HFFc6 (cell line): ENCODE measurements around the gene CLCNKB. TPM values are rescaled to one million over a fixed set of nuclear protein-coding genes. Genes with fewer than 3 reads are reported as not detected.
A peak's percentile ranks its signal among the peaks of the same experiment; 100 is the strongest.

Source experiments
- DNase-seq: peaks from one replicate; pipeline ENCODE4 v3.0.0-alpha.2; 2018
- H3K27ac Mint-ChIP-seq: 2 replicates; pipeline ENCODE4 v1.8.0; 2020; ENCODE audit warnings: mild to moderate bottlenecking, mixed read lengths
- H3K27me3 Mint-ChIP-seq: 2 replicates; pipeline ENCODE4 v1.8.0; 2021; ENCODE audit warnings: mild to moderate bottlenecking, moderate library complexity, mixed read lengths; ENCODE audit not compliant: insufficient read depth
- H3K36me3 Mint-ChIP-seq: 2 replicates; pipeline ENCODE4 v1.8.0; 2021; ENCODE audit warnings: low read depth, mixed read lengths
- H3K4me1 Mint-ChIP-seq: 2 replicates; pipeline ENCODE4 v1.8.0; 2020; ENCODE audit warnings: low read depth, mixed read lengths
- H3K4me3 Mint-ChIP-seq: 2 replicates; pipeline ENCODE4 v1.8.0; 2020; ENCODE audit warnings: mild to moderate bottlenecking, moderate library complexity, mixed read lengths
- H3K9me3 Mint-ChIP-seq: 2 replicates; pipeline ENCODE4 v1.8.0; 2020; ENCODE audit warnings: mild to moderate bottlenecking, mixed read lengths
- total RNA-seq, 6 experiments: library from RNA; stranded (reverse); fragmentation: NEBNext Ultra II Directional; extraction: Animal tissue kit (Norgen Biotek cat#: 25700); gene quantifications; 2 replicates in 1 of 6; 3 replicates in 5 of 6; pipeline ENCODE4 v1.2.3, GENCODE V29; 2021
- TF ChIP-seq, protein P1 (sequence below): fragments of 200-600 bp; sonication (generic); IDR thresholded peaks from 2 replicates; pipeline ENCODE4 v1.5.0; 2021; ENCODE audit warnings: antibody characterized with exemption, mild to moderate bottlenecking

Gene CLCNKB
- total RNA-seq, 6 experiments from 2014 or later = 0.10 to 0.14 TPM; not detected in 4

DNA sequence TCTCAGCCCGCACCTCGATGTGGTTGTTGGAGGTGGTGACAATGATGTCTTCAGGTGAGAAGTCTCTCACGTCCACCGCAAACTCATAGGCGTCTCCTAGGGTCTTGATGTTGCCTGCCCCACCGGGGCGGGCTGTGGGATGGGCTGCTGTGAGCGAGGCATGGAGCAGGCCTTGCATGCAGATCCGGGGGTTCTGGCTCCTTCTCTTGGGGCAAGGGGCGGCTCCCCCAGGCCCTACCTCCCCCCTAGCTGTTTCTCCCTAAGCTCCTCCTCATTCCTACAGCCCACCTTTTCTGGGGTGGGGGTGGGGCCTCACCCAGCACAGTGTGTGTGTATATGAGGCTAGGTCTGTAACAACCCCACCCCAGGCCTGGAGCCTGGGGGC, 26.5 kb upstream of the CLCNKB start:
- TF ChIP-seq, protein P1, sequence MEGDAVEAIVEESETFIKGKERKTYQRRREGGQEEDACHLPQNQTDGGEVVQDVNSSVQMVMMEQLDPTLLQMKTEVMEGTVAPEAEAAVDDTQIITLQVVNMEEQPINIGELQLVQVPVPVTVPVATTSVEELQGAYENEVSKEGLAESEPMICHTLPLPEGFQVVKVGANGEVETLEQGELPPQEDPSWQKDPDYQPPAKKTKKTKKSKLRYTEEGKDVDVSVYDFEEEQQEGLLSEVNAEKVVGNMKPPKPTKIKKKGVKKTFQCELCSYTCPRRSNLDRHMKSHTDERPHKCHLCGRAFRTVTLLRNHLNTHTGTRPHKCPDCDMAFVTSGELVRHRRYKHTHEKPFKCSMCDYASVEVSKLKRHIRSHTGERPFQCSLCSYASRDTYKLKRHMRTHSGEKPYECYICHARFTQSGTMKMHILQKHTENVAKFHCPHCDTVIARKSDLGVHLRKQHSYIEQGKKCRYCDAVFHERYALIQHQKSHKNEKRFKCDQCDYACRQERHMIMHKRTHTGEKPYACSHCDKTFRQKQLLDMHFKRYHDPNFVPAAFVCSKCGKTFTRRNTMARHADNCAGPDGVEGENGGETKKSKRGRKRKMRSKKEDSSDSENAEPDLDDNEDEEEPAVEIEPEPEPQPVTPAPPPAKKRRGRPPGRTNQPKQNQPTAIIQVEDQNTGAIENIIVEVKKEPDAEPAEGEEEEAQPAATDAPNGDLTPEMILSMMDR = no peak
- H3K9me3 Mint-ChIP-seq = no peaks in the 10 kb centered on the region
- DNase-seq = no peak
- peaks cover 5% of the 10 kb centered on the region for H3K27me3 Mint-ChIP-seq
- no peak overlapping the region for H3K27ac Mint-ChIP-seq
- H3K36me3 Mint-ChIP-seq = no peaks in the 10 kb centered on the region
- peaks cover 62% of the 10 kb centered on the region for H3K4me1 Mint-ChIP-seq
- 0 out of 2 replicates have a peak overlapping the region, but pooled peaks have one; percentile 55 for H3K4me3 Mint-ChIP-seq

DNA sequence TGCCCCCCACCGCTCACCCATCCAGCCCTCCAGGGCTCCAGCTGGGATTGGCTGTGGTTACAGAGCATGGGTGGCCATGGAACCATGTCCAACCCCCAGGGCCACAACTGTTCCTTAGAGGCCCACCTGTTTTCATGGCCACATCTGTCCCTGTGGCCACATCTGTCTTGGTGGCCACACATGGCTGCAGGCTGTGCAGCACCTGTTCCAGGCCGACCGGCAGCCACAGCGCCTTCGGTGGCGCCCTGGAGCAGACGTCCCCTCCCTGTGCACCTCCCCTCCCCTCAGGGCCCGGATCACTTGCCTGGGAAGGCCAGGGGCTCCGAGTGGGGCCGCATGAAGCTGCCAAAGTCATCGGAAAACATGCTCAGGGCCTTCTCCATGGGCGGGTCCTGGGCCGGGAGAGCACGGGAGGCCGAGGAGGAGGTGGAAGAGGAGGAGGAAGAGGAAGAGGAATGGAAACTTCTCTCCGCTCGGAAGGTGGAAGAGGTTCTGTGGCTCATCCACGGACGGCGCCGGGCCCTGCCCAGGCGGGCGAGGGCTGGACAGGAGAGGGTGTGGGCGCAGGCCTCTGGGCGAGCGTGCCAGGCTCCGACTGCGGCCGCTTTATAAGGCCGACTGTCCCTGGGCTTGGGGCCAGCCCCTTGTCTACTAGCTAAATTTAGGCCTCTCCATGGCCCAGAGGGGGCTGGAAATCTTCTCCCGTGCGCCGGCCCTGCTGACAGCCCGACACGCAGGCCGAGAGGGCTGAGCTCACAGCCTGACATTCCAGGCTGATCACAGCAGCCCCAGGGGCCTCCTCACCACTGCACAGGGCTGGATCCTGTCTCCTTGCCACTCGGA, 25.9 kb upstream of the CLCNKB start, which contains the start of gene HSPB7:
TSS of gene HSPB7 (minus strand) at position 583 of the 843 bp plus-strand sequence. CDS start at position 503, 80 bp downstream.
- H3K4me3 Mint-ChIP-seq = peak within 1 kb of the TSS; percentile 55
- no peaks in the 10 kb centered on the region for H3K36me3 Mint-ChIP-seq
- H3K4me1 Mint-ChIP-seq = peaks cover 57% of the 10 kb centered on the region
- no peaks in the 10 kb centered on the region for H3K9me3 Mint-ChIP-seq
- H3K27ac Mint-ChIP-seq = peak within 1 kb of the TSS; percentile 73
- TF ChIP-seq, protein P1 = peak; percentile 14; the same call in 1 of the 2 replicates
- DNase-seq = peak; percentile 73
- H3K27me3 Mint-ChIP-seq = peaks cover 1% of the 10 kb centered on the region

DNA sequence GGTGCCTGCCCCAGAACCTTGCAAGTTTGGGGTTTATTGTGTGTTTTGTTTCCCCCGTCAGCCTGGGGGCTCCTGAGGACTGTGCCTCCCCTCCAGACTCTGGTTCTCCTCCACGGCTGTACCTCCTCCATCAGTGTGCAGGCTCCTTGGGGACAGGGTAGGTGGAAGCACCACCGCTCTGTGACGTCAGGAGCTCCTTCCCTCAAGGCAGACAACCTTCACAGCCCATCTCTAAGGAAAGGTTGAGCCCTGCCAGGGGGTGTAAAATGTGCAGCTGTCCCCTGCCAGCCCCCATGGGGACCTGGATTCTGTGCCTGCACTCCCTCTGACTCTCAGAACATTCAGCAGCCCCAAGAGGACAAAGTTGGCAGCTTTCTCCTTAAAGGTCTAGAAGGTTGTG, 25.3 kb upstream of the CLCNKB start:
- peak overlapping the region; percentile 73 for H3K27ac Mint-ChIP-seq
- no peaks in the 10 kb centered on the region for H3K9me3 Mint-ChIP-seq
- H3K4me1 Mint-ChIP-seq = peaks cover 55% of the 10 kb centered on the region
- no peaks in the 10 kb centered on the region for H3K36me3 Mint-ChIP-seq
- TF ChIP-seq, protein P1 = no peak
- no peak for DNase-seq
- H3K4me3 Mint-ChIP-seq = peak overlapping the region; percentile 55
- peaks cover 1% of the 10 kb centered on the region for H3K27me3 Mint-ChIP-seq

DNA sequence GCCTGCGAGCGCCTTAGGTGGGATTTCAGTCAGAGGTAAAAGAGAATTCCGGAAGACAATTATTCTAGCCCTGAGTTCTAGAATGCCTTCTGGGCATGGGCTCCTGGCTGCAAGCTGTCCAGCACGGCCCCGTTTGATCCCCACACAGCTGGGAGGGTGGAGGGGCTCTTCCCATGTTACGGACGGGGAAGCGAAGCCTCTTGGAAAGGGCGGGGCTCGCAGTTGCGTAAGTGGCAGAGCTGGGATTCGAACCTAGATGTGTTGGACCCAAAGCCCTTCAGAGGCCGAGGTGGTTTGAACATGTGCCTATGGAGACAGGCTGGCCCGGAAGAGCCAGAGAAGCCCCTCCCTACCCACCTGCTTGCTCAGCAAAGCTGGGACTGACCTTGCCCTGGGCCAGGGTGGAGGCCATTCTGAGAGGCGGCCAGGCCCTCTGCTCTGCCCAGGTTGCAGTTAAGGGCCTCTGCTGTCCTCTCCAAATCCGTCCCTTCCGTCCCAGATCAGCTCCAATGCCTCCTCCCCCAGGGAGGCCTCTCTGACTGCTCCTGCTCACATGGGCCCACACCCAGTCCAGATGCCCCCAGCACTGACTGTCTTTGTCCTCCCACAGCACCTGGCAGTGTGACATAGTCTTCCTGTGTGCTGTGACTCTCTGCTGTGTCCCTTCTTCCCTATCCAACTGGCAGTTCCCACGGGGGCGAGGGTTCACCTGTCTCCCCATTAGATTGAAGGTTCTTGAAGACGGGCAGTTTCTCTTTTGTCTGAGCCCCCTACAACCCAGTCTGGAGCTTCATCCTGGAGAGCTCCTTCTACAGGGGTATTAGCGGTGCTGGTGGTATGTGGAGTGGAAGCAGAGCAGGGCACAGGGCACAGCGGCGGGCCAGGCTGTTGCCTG, 24.6 kb upstream of the CLCNKB start:
- TF ChIP-seq, protein P1 = no peak
- H3K9me3 Mint-ChIP-seq = no peaks in the 10 kb centered on the region
- peak overlapping the region; percentile 55; the same call in 1 of the 2 replicates for H3K4me3 Mint-ChIP-seq
- H3K36me3 Mint-ChIP-seq = no peaks in the 10 kb centered on the region
- H3K27ac Mint-ChIP-seq = peak overlapping the region; percentile 73
- H3K4me1 Mint-ChIP-seq = peaks cover 49% of the 10 kb centered on the region
- no peak for DNase-seq
- H3K27me3 Mint-ChIP-seq = peaks cover 1% of the 10 kb centered on the region

DNA sequence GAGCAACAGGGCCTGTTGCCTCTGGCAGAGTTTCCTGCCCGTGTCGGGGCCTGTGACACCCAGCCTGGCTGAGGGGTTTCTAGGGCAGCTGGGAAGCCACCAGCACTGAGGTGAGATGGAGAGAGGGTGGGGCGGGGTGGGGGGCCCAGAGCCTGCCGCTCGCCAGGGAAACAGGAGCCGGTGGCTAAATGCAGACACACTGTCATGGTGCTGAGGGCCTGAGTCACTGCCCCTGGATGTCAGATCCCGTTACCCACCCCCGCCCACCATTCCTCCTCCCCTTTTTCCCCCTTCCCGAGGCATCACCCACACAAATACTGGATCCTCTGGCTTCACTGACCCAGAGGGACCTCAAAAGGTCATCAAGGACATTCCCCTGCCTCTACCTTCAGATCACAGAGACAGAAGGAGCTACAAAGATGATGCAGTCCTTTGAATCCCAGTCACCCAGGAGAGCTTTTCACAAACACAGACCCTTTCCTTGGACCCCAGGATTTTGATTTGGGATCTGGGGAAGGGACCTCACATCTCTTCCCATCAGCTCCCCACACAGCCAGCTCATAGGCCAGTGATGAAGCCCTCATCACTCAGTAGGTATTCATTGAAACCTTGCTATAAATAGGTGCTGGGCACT, 23.8 kb upstream of the CLCNKB start:
- H3K27ac Mint-ChIP-seq = peak overlapping the region; percentile 73
- peaks cover 1% of the 10 kb centered on the region for H3K27me3 Mint-ChIP-seq
- TF ChIP-seq, protein P1 = no peak
- peak overlapping the region; percentile 43 for H3K4me3 Mint-ChIP-seq
- H3K4me1 Mint-ChIP-seq = peaks cover 42% of the 10 kb centered on the region
- H3K36me3 Mint-ChIP-seq = no peaks in the 10 kb centered on the region
- H3K9me3 Mint-ChIP-seq = no peaks in the 10 kb centered on the region
- DNase-seq = peak; percentile 13
